Osteoblast (primary cell): ENCODE data around the gene USP10. TPM values are rescaled to one million over a fixed set of nuclear protein-coding genes. Genes with fewer than 3 reads are reported as not detected.

Source experiments
- DNase-seq: peaks from one replicate; pipeline ENCODE4 v3.0.0; 2011; ENCODE audit warnings: low spot score, mixed read lengths; ENCODE audit not compliant: insufficient read length; ENCODE audit errors: missing footprints
- H2AFZ ChIP-seq: 2 replicates; pipeline ENCODE4 v1.6.0; 2011; ENCODE audit warnings: mild to moderate bottlenecking, low read length
- H3K27ac ChIP-seq: 2 replicates; pipeline ENCODE4 v1.5.1; 2011; ENCODE audit warnings: mild to moderate bottlenecking, low read depth, low read length, moderate library complexity
- H3K27me3 ChIP-seq: 2 replicates; pipeline ENCODE4 v1.6.0; 2012; ENCODE audit warnings: mild to moderate bottlenecking, control low read depth, inconsistent platforms, low read length, moderate library complexity; ENCODE audit not compliant: insufficient read depth
- H3K36me3 ChIP-seq: 2 replicates; pipeline ENCODE4 v1.5.1; 2011; ENCODE audit warnings: mild to moderate bottlenecking, low read length, control low read depth, moderate library complexity; ENCODE audit not compliant: insufficient read depth
- H3K4me1 ChIP-seq: 2 replicates; pipeline ENCODE4 v1.5.1; 2011; ENCODE audit warnings: mild to moderate bottlenecking, low read length, control low read depth, moderate library complexity; ENCODE audit not compliant: insufficient read depth
- H3K4me2 ChIP-seq: 2 replicates; pipeline ENCODE4 v1.6.0; 2011; ENCODE audit warnings: mild to moderate bottlenecking, low read length; ENCODE audit not compliant: insufficient read depth
- H3K4me3 ChIP-seq: fragments of 200-600 bp; sonication (generic); 3 replicates; pipeline ENCODE4 v1.5.1; 2012; ENCODE audit warnings: mild to moderate bottlenecking, low read length, inconsistent platforms; ENCODE audit not compliant: insufficient read depth
- H3K79me2 ChIP-seq: 2 replicates; pipeline ENCODE4 v1.6.0; 2012; ENCODE audit warnings: mild to moderate bottlenecking, low read length, control low read depth, inconsistent platforms; ENCODE audit not compliant: insufficient read depth
- H3K9me3 ChIP-seq: 2 replicates; pipeline ENCODE4 v1.5.1; 2011; ENCODE audit warnings: low read depth, low read length, control low read depth
- H4K20me1 ChIP-seq: 2 replicates; pipeline ENCODE4 v1.6.0; 2012; ENCODE audit warnings: mild to moderate bottlenecking, low read length, control low read depth; ENCODE audit not compliant: insufficient read depth
- CTCF ChIP-seq: IDR thresholded peaks from 2 replicates; pipeline ENCODE4 v1.5.1; 2011; ENCODE audit warnings: mild to moderate bottlenecking, low read depth, low read length, moderate library complexity; ENCODE audit errors: extremely low read depth
- total RNA-seq: library from RNA; depleted of rRNA; stranded (reverse); fragments of >200 nt; gene quantifications from 2 replicates; pipeline ENCODE4 v1.2.3, GENCODE V29; 2012

USP10 gene
- total RNA-seq, 1 donor = 43.1 TPM

DNA sequence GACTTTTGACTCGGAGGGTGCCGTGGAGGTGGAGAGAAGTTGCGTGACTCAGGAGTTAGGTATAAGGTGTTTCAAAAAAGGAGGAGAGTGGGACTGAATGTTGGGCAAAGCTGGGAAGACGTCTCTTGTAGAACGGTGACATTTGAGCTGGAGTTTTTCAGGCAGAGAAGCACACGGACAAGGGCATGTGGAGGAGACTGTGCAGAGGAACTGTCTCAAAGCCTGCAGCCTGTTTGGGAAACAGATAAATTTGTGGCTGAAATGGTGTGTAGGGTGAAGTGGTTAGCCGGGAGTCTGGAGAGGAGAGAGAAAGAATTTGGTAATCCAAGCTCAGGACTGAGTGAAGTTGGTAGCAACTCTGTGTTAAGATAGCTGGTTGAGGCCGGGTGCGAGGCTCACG, 9.8 kb downstream of the USP10 start:
- H3K9me3 ChIP-seq = no peaks in the 10 kb centered on the region
- no peak for DNase-seq
- H2AFZ ChIP-seq = no peak overlapping the region
- no peaks in the 10 kb centered on the region for H3K36me3 ChIP-seq
- H3K4me3 ChIP-seq = no peak overlapping the region
- no peak overlapping the region for H3K4me2 ChIP-seq
- no peaks in the 10 kb centered on the region for H3K27me3 ChIP-seq
- no peak for TF ChIP-seq CTCF
- H4K20me1 ChIP-seq = peaks cover 76% of the 10 kb centered on the region
- H3K27ac ChIP-seq = no peak overlapping the region
- H3K4me1 ChIP-seq = no peaks in the 10 kb centered on the region
- H3K79me2 ChIP-seq = peaks cover 98% of the 10 kb centered on the region

DNA sequence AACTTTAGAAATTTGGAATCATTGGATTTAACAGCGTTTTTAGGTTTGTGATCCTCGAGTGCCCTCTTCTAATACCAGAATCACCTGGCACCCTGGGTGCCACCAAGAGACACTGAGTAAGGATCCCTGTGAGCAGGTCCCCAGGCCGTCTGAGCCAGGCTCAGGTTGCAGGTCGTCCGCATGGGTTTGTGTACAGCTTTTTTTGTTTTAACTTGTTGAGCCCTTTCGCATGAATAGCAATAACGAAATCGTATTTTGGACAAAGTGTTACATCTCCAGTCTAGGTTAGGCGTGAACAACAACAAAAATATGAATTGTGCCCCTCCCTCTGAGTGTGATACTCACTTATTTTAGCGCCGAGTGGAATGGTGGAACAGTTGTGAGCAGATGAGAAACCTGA, 10.9 kb downstream of the USP10 start:
- Histone ChIP-seq H3K27ac (no peak overlapping the region), H3K4me2 (no peak overlapping the region), H3K27me3 (no peaks in the 10 kb centered on the region), H3K4me1 (no peaks in the 10 kb centered on the region), H3K36me3 (no peaks in the 10 kb centered on the region), H3K9me3 (no peaks in the 10 kb centered on the region), H2AFZ (no peak overlapping the region), H3K79me2 (peaks cover 96% of the 10 kb centered on the region), H3K4me3 (no peak overlapping the region), H4K20me1 (peaks cover 76% of the 10 kb centered on the region)
- no peak for TF ChIP-seq CTCF
- no peak for DNase-seq

DNA sequence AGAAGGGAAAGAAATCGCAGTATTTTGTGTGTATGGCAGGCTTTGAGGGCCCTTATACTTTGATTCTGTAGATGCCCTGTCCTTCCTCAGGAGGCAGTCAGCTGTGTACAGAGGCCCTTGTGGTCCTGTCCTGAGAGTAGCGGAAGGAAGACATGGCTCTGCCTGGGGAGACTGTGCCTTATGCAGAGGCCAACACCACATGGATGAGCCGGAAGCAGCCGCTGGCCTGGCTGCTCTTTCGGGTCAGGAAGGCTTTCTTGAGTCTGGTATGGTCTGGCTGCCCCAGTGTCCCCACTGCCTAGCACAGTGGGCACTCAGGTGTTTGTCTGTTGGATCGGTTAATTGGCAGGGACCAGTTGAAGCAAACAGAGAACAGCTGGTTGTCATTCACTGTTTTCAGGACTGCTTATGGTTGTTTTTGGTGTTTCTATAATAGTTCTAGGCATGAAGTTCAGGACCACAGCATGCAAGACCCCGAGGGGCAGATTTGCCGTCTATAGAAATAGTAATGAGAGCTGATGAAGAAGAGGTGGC, 12.4 kb downstream of the USP10 start:
- H3K9me3 ChIP-seq = no peaks in the 10 kb centered on the region
- peaks cover 9% of the 10 kb centered on the region for H3K36me3 ChIP-seq
- DNase-seq = no peak
- no peaks in the 10 kb centered on the region for H3K27me3 ChIP-seq
- H3K27ac ChIP-seq = no peak overlapping the region
- H2AFZ ChIP-seq = no peak overlapping the region
- TF ChIP-seq CTCF = no peak
- H3K4me1 ChIP-seq = no peaks in the 10 kb centered on the region
- H3K79me2 ChIP-seq = peaks cover 99% of the 10 kb centered on the region
- H4K20me1 ChIP-seq = peaks cover 85% of the 10 kb centered on the region
- H3K4me3 ChIP-seq = no peak overlapping the region
- no peak overlapping the region for H3K4me2 ChIP-seq

DNA sequence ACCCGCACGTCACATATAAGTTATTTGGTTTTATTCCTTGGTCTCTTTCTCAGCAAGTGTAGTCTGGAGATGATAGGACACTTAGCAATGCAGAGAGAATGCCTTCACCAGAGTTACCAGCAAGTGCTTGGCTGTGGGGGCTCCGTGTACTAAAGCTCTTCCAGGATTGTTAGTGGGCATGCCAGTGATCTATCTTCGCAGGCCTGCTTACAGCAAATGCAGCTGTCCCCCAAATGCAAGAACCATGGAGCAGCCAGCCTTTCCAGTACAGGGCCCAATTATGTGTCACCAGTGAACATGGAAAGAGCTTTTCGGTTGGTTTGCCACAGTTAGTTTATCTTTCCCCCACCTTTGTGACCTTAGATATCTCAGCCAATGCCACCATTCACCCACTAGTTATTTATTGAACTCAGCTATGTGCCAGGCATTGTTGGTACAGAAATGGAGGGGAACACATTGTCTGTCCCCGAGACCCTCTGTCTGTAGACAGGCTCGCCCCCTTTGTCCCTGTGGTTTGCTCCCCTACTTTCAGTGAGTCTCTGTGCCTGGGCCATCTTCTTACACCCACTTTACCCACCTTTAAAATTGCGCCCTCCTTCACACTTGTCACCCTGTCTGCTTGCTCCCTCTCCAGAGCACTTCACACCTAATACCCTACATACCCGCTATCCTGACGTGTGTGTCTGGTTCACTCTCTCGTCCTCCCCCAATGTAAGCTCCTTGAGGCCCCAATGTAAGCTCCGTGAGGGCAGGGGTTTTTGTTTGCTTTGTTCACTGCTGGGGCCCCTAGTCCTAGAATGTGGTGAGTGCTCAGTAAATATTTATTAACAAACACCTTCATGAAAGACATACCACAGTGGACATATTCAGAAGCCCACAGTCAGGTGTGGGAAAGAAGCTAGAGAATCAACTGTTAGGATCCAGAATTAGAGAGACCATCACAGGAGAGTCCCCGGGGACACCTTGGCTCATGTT, 13.3 kb downstream of the USP10 start:
- no peak for TF ChIP-seq CTCF
- peaks cover 85% of the 10 kb centered on the region for H4K20me1 ChIP-seq
- no peak overlapping the region for H3K27ac ChIP-seq

More for the DNA sequence above, 13.3 kb downstream of the USP10 start:
- no peaks in the 10 kb centered on the region for H3K27me3 ChIP-seq
- H3K4me2 ChIP-seq = no peak overlapping the region
- DNase-seq = no peak
- H3K79me2 ChIP-seq = peaks cover 99% of the 10 kb centered on the region
- no peak overlapping the region for H3K4me3 ChIP-seq
- H3K4me1 ChIP-seq = no peaks in the 10 kb centered on the region
- peaks cover 9% of the 10 kb centered on the region for H3K36me3 ChIP-seq
- no peaks in the 10 kb centered on the region for H3K9me3 ChIP-seq
- H2AFZ ChIP-seq = no peak overlapping the region
